Ramos (cell line): Measurements from ENCODE around the gene FHAD1.

ENCODE experiments used
- in situ Hi-C: fragments of 300-500 bp; cut with MboI; formaldehyde crosslinking; loops from one replicate; pipeline ENCODE4 v1.14.3; 2022; ENCODE audit warnings: low sequenced_read_pairs; ENCODE audit not compliant: unreplicated experiment

FHAD1 gene

GRCh38 chr1:15341634-15342407 lies 94.8 kb downstream of the FHAD1 start:
- in situ Hi-C loops, result no loop called here

- in situ Hi-C loops, result no loop called here
Measured at GRCh38 chr1:15342408-15342967, 95.5 kb downstream of the FHAD1 start.

- in situ Hi-C loops, result no loop called here
Measured at GRCh38 chr1:15343099-15343498, 96.1 kb downstream of the FHAD1 start.

GRCh38 chr1:15343729-15344128 lies 96.7 kb downstream of the FHAD1 start:
- in situ Hi-C loops, result no loop called here

GRCh38 chr1:15344380-15344779 lies 97.4 kb downstream of the FHAD1 start:
- in situ Hi-C loops, result no loop called here

GRCh38 chr1:15344800-15345704 lies 98.0 kb downstream of the FHAD1 start:
- in situ Hi-C loops, result no loop called here

GRCh38 chr1:15345705-15346345 lies 98.8 kb downstream of the FHAD1 start:
- in situ Hi-C loops, result no loop called here

- in situ Hi-C loops, result no loop called here
Measured at GRCh38 chr1:15346346-15347030, 99.5 kb downstream of the FHAD1 start.

GRCh38 chr1:15347182-15347581 lies 100.2 kb downstream of the FHAD1 start:
- in situ Hi-C loops, result no loop called here

GRCh38 chr1:15348648-15349047 lies 101.6 kb downstream of the FHAD1 start:
- in situ Hi-C loops, result no loop called here

GRCh38 chr1:15349133-15349532 lies 102.1 kb downstream of the FHAD1 start:
- in situ Hi-C loops, result no loop called here

- in situ Hi-C loops, result no loop called here
Measured at GRCh38 chr1:15350151-15350550, 103.1 kb downstream of the FHAD1 start.

GRCh38 chr1:15350551-15351200 lies 103.7 kb downstream of the FHAD1 start:
- in situ Hi-C loops, result no loop called here

- in situ Hi-C loops, result no loop called here
Measured at GRCh38 chr1:15351310-15351709, 104.3 kb downstream of the FHAD1 start.

- in situ Hi-C loops, result no loop called here
Measured at GRCh38 chr1:15352128-15352957, 105.3 kb downstream of the FHAD1 start.

GRCh38 chr1:15353839-15354579 lies 107.0 kb downstream of the FHAD1 start:
- in situ Hi-C loops, result no loop called here

GRCh38 chr1:15354580-15354965 lies 107.5 kb downstream of the FHAD1 start:
- in situ Hi-C loops, result no loop called here
